HG02981 (cell line): ENCODE data around the gene CEP112.
A peak's percentile ranks its signal among the peaks of the same experiment; 100 is the strongest.
"Not testable (repeated sequence)": the region's sequence is repeated elsewhere in the genome, so short reads cannot be mapped to it uniquely, and the experiment has no call there.

Experiments
- ATAC-seq: cut with Tn5 transposase; IDR thresholded peaks from one replicate; pipeline ENCODE4 v1.9.1; 2021; ENCODE audit warnings: mild to moderate bottlenecking, moderate library complexity; ENCODE audit not compliant: unreplicated experiment

The CEP112 gene

GRCh38 chr17:66087073-66087472 is 104.9 kb downstream of the CEP112 start:
- ATAC-seq = no peak

- ATAC-seq = no peak
These were observed 106.7 kb downstream of the CEP112 start for GRCh38 chr17:66085221-66085620.

- ATAC-seq = not testable (repeated sequence)
These were observed 111.3 kb downstream of the CEP112 start for GRCh38 chr17:66080670-66081069.

- no peak for ATAC-seq
These were observed 115.3 kb downstream of the CEP112 start for GRCh38 chr17:66076546-66077190.

GRCh38 chr17:66073384-66073783 is 118.5 kb downstream of the CEP112 start:
- no peak for ATAC-seq

- no peak for ATAC-seq
These were observed 128.2 kb downstream of the CEP112 start for GRCh38 chr17:66063686-66064085.

GRCh38 chr17:66056148-66056547 is 135.8 kb downstream of the CEP112 start:
- no peak for ATAC-seq

- ATAC-seq = no peak
These were observed 137.7 kb downstream of the CEP112 start for GRCh38 chr17:66054242-66054641.

GRCh38 chr17:66044083-66044482 is 147.8 kb downstream of the CEP112 start:
- no peak for ATAC-seq

- ATAC-seq = no peak
These were observed 148.5 kb downstream of the CEP112 start for GRCh38 chr17:66043419-66043818.

GRCh38 chr17:66040402-66040801 is 151.5 kb downstream of the CEP112 start:
- no peak for ATAC-seq

- ATAC-seq = no peak
These were observed 153.8 kb downstream of the CEP112 start for GRCh38 chr17:66038125-66038524.

GRCh38 chr17:66037221-66037620 is 154.7 kb downstream of the CEP112 start:
- no peak for ATAC-seq

- ATAC-seq = peak; percentile 59
These were observed 159.7 kb downstream of the CEP112 start for GRCh38 chr17:66032082-66032712.

- ATAC-seq = no peak
These were observed 166.4 kb downstream of the CEP112 start for GRCh38 chr17:66025551-66025950.

GRCh38 chr17:66021757-66022156 is 170.2 kb downstream of the CEP112 start:
- ATAC-seq = no peak

GRCh38 chr17:66018786-66019185 is 173.1 kb downstream of the CEP112 start:
- ATAC-seq = no peak

- ATAC-seq = no peak
These were observed 175.7 kb downstream of the CEP112 start for GRCh38 chr17:66016231-66016630.

- ATAC-seq = no peak
These were observed 183.3 kb downstream of the CEP112 start for GRCh38 chr17:66008680-66009079.

GRCh38 chr17:66006654-66007053 is 185.3 kb downstream of the CEP112 start:
- ATAC-seq = no peak

GRCh38 chr17:66002812-66003211 is 189.1 kb downstream of the CEP112 start:
- ATAC-seq = no peak

GRCh38 chr17:66002063-66002585 is 189.8 kb downstream of the CEP112 start:
- ATAC-seq = no peak
